ENCODE measurements around the gene ZNF496. TPM values are rescaled to one million over a fixed set of nuclear protein-coding genes. Genes with fewer than 3 reads are reported as not detected.

The ZNF496 gene
- total RNA-seq, 1 experiment from 2014 or later: 66.5 TPM

- H3K27me3 ChIP-seq (ENCODE audit: insufficient read depth, low read length): no peaks in the 10 kb centered on the region
- H2BK120ac ChIP-seq (ENCODE audit: low read depth, low read length, poor library complexity, severe bottlenecking): no peak overlapping the region
- H3K4me3 Mint-ChIP-seq: no peak overlapping the region; a peak in 1 of 5 replicates
- peaks cover 26 to 28% of the 10 kb centered on the region in 2 experiments for H3K4me1 Mint-ChIP-seq
- no peak overlapping the region for H2BK12ac ChIP-seq (ENCODE audit: insufficient read length, low read depth, low read length)
- no peak overlapping the region for H3K9ac ChIP-seq (ENCODE audit: extremely low read depth, insufficient read length, low read length)
- no peak for DNase-seq
- H3K27ac ChIP-seq (ENCODE audit: insufficient read length, low read depth, low read length): no peak overlapping the region
- no peak overlapping the region for H3T11ph ChIP-seq (ENCODE audit: low read length)
- peaks cover 3% of the 10 kb centered on the region for H3K79me1 ChIP-seq (ENCODE audit: insufficient read depth, low read depth, low read length, poor library complexity, severe bottlenecking)
- H4K91ac ChIP-seq (ENCODE audit: insufficient read length, low read depth, low read length): no peak overlapping the region
- no peaks in the 10 kb centered on the region for H3K23me2 ChIP-seq (ENCODE audit: insufficient read length, low read depth, low read length, poor library complexity, severe bottlenecking)
- H4K5ac ChIP-seq (ENCODE audit: insufficient read length, low read depth, low read length): no peak overlapping the region
- H3K9me3 ChIP-seq (ENCODE audit: control insufficient read depth, low read depth, low read length): no peaks in the 10 kb centered on the region
- peaks cover 46 to 88% (median 83%) of the 10 kb centered on the region in 3 experiments for H3K36me3 Mint-ChIP-seq (ENCODE audit: insufficient read depth in 1 of 3, low read depth in 3 of 3)
- H3K56ac ChIP-seq (ENCODE audit: insufficient read length, low read depth, low read length): no peak overlapping the region
- no peaks in the 10 kb centered on the region for H3K9me3 Mint-ChIP-seq
- H3K27ac Mint-ChIP-seq: peak overlapping the region; percentile 61 to 93 (median 62); a peak in 3 of 7 replicates
- no peak overlapping the region for H3K4ac ChIP-seq (ENCODE audit: low read depth, low read length)
- no peak overlapping the region for H3K14ac ChIP-seq (ENCODE audit: insufficient read depth, low read length)
- H3K79me2 ChIP-seq (ENCODE audit: insufficient read depth, low read length): no peaks in the 10 kb centered on the region
- H2BK20ac ChIP-seq (ENCODE audit: low read depth, low read length, poor library complexity, severe bottlenecking): no peak overlapping the region
- TF ChIP-seq CTCF (conservative IDR thresholded peaks at IDR 0.05): no peak
- no peak overlapping the region for H3K4me2 ChIP-seq (ENCODE audit: insufficient read depth, insufficient read length, low read length)
- H2AK5ac ChIP-seq (ENCODE audit: insufficient read length, low read length): no peak overlapping the region
- H3K18ac ChIP-seq (ENCODE audit: insufficient read length, low read depth, low read length): no peak overlapping the region
- no peaks in the 10 kb centered on the region for H3K27me3 Mint-ChIP-seq (ENCODE audit: low read depth)
- H4K8ac ChIP-seq (replicated peaks; ENCODE audit: insufficient read length, low read depth, low read length): no peak overlapping the region
- H2BK5ac ChIP-seq (ENCODE audit: insufficient read length, low read length): no peak overlapping the region
- no peak overlapping the region for H3K23ac ChIP-seq (ENCODE audit: insufficient read length, low read depth, low read length)
- peaks cover 1% of the 10 kb centered on the region for H4K20me1 ChIP-seq (ENCODE audit: control insufficient read depth, insufficient read depth, insufficient read length)
- H2BK15ac ChIP-seq (ENCODE audit: low read depth, low read length): no peak overlapping the region
- H2AFZ ChIP-seq (ENCODE audit: low read length): no peak overlapping the region
- no CpG with 5 or more reads among the region's 7 CpGs for whole genome bisulfite sequencing (ENCODE audit: extremely low coverage, insufficient read length, low lambda C conversion rate)
- H3K4me1 ChIP-seq (ENCODE audit: insufficient read depth, low read length): peaks cover 4% of the 10 kb centered on the region; the same call in 1 of the 2 replicates
These were observed 9.2 kb downstream of the ZNF496 start for GRCh38 chr1:247322442-247322841.

Measured in H9 (cell line).